Panc1 (cell line): ENCODE results near the gene OR2A25.

Source experiments
- TCF7L2 ChIP-seq: IDR thresholded peaks from 2 replicates; pipeline ENCODE4 v1.6.1; 2011; ENCODE audit warnings: mild to moderate bottlenecking, low read depth, low read length, inconsistent platforms
- TF ChIP-seq, protein P1 (sequence below): fragments of 450-650 bp; IDR thresholded peaks from 2 replicates; pipeline ENCODE4 v1.5.1; 2017; ENCODE audit warnings: mild to moderate bottlenecking

GRCh38 chr7:144074374-144074773, 4.8 kb downstream of the OR2A25 start:
- TF ChIP-seq, protein P1, sequence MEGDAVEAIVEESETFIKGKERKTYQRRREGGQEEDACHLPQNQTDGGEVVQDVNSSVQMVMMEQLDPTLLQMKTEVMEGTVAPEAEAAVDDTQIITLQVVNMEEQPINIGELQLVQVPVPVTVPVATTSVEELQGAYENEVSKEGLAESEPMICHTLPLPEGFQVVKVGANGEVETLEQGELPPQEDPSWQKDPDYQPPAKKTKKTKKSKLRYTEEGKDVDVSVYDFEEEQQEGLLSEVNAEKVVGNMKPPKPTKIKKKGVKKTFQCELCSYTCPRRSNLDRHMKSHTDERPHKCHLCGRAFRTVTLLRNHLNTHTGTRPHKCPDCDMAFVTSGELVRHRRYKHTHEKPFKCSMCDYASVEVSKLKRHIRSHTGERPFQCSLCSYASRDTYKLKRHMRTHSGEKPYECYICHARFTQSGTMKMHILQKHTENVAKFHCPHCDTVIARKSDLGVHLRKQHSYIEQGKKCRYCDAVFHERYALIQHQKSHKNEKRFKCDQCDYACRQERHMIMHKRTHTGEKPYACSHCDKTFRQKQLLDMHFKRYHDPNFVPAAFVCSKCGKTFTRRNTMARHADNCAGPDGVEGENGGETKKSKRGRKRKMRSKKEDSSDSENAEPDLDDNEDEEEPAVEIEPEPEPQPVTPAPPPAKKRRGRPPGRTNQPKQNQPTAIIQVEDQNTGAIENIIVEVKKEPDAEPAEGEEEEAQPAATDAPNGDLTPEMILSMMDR: peak; percentile 16; the same call in 1 of the 2 replicates
- no peak for TF ChIP-seq TCF7L2
